Stimulated activated CD8-positive, alpha-beta memory T cell treated with anti-CD3 and anti-CD28 coated beads, Interleukin-2, amount 100 ng/mL, for 48 hours (primary cell): Measurements from ENCODE around the gene RERG.

Experiments
- DNase-seq, 2 donors: peaks; one replicate each; pipeline ENCODE4 v3.0.0-alpha.2; 2020; ENCODE audit warnings: low read depth in 2 of 2

RERG gene

DNA sequence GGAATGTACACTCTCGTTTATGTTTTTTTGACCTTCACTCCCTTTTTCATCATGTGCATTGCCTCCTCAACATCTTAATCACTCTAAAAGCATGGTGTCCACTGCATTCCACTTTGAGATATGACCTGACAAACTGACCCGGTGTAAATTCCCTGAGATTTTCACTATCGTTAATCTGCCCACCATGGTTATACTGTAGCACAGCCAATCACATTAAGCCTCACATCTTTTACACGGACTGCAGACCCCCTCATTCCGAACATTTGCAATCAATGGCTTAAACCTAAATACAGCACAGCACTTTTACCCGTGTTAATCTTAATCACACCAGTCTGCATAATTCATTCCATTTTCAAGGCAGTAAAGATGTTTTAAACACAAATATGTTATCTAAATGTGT lies 2.4 kb downstream of the RERG start:
- DNase-seq, result no peak

DNA sequence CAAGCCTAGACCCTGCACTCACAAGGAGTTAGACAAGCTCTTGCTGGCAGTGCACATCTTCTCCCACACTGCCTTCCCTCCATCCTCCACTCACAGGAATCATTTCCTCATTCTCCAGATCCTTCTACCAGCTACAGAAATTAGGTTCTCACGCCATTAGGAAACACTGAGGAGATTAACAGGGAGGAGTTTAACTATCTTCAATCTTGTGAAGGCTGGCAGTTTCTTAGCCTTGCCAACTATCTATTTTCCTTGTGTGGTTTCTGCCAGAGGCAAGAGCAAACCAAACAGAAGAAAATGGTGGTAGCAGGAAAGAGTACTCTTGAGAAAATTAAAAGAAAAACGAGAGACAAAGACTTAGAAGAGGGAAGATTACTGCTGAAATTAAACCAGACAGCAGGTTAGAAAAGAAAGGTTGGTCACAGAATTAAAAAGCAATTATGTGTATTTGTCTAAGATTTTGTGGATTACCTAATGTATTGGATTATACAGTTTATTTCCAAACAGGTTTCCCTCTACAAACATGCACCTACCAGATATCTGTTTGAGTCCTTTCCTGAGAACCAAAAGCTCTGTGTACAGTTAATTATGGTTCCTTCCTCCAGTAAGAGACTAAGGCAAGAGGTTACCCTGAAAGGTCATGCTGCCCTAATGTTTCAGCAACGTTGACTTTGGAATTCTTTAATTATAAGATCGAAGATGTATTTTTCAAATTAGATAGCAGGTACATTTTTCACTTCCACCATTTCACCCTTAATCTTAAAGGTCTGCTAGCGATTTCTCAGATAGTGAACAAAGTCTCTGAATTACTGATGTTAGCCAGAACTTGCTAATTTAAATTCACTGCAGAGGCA lies 5.0 kb downstream of the RERG start:
- DNase-seq, result no peak

DNA sequence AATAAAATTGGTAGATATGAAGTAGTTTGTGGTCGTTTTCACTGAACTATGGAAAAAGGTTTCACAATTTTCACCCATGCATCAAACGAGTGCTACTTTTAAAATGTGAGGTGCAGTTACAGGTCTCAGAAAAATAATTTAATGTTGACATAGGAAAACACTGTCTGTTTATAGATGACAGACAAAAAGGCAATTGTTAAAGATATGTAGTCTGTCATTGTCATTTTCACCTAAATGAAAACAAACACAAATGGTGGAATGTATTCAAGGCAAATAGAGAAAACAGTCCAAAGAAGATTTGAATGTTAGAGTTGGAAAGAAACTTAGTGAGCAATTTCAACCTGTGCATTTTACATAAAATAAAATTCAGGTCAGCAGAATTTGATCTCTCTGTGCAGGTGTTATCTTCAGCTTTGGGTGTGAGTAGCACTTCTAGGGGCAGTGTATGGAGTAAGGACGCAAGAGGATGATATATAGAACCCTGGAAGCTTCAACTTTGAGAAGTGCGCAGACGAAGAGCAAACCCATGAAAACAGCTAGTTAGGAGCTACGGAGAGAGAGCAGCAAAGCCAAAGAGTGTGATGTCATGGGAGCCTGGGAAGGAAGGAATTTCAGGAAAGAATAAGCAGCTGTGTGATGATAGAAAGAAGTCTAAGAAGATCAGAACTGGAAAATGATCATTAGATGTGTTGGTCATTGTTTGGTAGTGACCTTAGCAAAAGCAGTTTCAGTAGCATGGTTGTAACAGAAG lies 6.2 kb downstream of the RERG start:
- DNase-seq, result no peak

DNA sequence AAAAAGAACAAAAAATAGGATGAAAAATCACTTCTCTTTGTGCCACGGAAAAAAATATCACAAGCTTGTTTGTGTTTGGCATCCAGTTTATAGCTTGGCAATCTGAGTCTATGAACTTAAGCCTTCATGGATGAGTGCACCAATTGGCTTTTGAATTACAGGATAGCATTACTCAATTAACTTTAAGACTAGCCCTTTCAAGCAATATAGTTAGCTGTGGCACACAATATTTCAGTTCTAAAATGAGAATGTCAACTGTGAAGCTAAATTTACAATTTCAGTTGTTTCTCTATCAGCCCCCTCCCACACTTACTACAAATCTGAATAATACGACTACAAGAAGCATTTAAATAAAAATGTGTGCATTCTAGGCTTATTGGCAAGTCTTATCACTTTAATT lies 8.3 kb downstream of the RERG start:
- DNase-seq, result no peak

DNA sequence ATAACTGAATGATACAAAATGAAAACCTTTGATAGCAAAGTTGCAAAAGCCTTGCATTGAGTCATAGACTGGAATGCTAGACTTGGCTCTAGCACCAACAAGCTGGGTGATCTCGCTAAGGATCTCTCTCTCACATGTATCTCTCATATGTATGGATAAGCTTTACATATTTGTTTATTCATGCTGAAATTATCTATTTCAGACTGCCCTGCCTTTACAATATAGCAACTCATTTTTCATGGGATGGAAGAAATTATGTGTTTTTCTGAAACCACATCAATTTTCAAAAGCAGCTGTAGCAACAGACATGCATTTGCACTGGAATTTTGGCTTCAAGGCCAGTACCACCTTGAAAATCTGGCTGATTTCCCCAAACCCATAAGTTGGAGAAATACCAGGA lies 11.4 kb downstream of the RERG start:
- DNase-seq, result no peak

DNA sequence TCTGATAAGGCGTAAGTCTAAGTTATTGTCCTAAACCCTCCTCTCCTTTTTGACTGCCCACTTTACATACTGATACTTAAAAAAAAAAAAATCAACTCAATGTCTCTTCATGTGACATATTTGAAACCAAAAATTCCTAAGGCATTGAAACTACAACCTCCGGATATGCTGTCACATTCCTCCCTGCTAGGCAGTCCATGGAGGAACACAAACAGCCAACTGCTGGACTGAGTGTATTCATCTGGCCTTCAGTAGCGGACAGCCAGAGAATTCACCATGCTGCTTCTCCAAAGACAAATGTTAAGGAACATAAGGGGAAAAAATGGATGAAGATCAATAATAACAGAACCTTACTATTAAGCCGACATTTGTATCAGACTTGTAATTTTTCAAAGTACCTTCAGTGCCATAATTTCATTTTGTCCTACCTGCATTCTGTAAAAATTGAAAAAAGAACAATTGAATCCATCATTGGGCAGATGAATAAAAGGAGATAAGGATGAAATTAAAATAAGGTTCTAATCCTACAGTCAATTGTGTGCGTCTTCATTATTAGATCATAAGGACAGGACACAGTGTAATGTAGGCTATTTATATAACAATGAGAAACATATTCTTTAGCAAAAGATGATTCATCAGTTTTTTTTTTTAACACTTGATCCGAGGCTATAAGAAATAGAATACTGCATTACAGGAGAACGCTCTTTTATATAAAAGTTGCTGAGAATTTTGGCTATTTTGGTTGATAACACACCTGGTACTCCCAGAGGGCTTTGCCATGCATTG lies 12.2 kb downstream of the RERG start:
- no peak for DNase-seq

DNA sequence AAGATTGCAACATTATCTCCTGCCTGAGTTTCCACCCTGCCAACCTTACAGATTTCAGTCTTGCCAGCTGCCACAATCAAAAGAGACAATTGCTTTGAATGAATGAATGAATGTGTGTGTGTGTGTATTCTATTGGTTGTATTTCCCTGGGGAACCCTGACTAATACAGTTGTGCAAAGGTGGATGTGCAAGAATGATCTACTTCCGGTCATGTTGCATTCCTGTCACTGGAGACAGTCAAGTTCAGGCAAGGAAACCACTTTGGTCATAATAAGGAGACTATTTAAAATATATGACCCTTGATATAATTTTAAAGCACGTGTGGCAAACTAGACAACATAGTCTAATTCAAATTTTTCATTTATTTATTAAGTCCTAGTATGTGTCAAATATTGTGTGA lies 13.1 kb downstream of the RERG start:
- DNase-seq, result no peak

DNA sequence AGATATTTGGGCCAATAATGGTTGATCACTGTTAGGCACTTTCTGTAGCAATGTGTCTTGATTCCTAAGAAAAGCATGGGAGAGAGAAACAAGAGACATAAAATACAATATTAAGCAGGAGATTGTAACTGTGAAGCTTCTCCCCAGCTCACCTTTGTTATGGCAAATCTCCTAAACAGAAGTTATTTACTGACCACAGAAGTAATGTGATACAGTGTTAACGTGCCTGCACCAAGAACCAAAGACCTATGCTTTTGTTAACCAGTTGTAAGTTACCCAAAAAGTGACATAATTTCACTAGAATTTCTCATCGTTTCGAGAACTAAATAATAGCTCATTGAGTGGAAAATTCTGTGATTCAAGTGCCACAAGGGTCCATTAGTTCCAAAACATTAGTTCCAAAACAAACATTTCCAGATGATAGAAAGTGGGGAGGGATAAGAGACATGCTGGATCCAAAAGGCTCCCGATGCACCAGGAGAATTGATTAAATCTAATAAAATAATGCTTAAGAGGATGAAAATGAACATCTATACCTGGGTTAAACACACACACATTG lies 14.3 kb downstream of the RERG start:
- no peak for DNase-seq

DNA sequence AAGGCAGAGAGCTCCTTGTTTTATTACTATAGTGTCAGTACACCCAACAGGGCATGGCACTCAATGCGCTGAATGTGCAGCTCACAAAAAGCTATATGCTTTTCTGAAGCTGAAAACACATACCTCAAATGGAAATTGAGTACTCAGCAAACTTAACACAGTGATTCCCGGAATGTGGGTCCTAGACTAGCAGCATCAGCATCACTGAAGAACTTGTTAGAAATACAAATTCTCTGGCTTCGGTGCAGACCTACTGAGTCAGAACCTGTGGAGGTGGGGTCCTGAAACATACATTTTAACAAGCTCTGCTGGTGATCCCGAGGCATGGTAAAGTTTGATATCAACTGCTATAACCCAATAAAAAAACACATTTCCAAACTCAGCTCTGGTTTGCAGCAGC lies 14.9 kb downstream of the RERG start:
- no peak for DNase-seq

DNA sequence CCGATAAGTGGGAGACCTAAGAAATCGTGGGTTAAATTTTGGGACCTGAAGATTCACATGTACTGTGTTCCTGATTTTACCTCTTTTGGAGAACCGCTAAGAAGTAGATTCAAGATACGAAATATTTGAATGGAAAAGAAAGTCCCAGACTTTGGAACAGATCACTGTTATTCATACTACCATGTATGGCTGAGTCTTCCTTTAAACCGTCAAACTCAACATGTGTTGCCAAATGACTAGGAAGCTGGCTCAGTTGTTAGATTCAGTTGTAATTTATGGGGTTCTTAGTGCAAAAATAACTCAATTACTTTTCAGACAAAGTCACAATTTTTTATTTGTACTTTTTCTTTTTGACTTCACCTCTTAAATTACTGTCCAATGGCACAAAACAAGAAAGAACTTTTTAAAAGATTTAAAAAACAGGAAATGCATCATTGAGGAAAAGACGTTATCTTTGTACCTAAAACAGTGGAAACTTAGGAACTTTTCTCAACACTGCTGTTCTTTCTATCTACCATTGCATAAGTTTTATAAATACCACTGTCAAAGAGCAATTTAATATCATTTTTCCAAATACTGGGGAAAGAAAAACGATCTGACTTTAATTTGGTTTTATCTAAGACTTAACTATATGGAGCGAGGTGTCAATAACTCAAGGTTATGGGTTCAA lies 15.7 kb downstream of the RERG start:
- DNase-seq, result no peak

DNA sequence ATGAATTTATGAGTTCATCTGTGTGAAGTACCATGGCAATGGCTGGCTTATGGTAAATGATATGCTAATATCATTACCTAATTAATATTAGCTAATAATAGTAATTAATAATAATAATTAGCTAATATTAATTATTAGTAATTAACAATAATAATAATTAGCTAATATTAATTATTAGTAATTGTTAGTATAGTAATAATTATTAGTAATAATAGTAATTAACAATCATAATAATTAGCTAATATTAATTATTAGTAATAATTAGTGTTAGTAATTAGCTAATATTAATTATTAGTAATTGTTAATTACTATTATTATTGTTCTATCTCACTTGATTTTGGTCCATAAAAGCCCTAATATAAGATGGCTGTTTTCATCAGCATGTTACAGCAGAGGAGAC lies 19.8 kb downstream of the RERG start:
- no peak for DNase-seq

DNA sequence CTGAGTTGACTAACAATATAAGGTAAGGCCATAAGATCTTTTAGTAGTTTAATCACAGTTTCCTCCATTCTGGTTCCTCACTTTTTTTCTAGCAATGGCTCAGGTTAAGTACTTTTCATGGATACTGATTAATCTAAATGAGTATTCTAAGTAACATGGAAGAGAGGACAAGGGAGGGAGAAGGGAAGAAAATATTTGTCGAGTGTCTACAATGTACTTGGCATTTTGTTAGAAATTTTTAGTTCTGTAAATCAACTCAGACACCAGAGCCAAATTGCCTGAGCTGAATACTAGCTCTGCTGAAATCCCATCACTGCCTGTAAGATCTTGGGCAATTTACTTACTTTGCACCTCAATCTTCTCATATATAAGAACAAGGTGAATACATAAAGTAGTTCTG lies 20.2 kb downstream of the RERG start:
- DNase-seq, result no peak

DNA sequence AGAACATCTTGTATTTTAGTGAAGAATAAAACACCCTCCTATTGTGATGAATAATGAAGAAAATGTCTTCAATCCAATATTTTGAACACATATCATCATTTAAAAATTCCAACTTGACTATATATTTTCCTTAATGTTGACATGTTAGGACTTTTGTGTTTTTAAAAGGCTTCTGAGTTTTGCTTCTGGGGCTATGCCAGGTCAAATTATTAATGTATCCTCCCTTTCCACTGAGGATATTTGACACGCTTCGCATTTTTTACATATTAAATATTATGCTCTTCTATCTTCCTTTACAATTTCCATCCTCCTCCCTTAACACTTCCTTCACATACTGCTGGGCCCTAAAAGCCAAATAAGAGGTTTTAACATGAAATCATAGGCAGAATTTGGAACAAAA lies 20.6 kb downstream of the RERG start:
- DNase-seq, result no peak

DNA sequence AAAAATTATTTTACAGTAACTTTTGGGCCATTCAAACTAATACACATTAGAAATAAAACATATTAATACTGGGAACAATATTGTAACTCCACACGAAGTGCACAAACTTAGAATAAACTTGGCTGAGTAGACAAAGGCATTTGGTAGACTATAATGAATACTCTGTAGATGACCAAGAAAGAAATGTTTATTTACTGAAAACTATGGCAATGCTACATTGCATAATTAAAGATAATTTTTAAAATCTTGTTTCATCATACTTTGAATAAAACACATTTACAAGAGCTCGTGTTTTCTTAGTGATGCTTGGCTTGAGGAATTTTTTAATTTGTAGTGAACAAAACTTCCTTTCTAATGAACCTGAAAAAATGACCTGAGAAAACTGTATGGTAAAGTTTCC lies 21.3 kb downstream of the RERG start:
- no peak for DNase-seq

DNA sequence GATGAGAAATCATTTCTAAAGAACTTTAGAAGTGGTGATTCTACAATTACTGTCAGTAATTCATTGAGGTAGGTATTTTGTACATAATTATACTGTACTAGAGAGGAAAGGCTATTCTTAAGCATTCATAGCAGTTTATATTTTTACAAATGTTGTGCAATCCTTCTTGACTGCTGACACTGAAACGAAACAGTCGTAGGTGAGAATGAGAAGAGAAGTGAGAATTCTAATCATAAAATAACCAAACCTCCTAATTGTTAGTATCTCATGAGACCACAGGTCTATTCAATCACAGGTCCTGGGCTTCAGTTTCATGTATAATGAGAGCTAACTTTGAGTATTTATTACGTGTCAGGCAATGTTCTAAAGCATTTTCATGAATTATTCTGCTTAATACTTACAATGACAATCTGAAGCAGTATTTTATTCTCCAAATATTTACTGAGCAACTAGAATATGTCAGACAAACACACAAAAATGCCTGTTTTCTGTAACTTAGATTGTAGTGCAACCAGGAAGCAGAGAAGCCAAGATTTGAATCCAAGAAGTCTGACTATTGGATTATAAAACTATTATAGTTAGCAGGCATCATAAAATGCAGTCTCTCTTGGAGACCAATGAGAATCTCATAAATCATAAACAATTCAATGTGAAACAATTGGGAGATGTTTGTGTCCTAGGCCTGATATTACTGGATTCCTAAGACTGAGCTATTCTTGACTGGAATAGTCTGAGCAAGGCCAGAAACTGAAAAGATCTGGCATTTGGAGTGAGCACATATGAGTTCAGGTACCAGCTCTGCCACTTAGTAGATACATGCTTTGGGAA lies 24.3 kb downstream of the RERG start:
- DNase-seq, result no peak

DNA sequence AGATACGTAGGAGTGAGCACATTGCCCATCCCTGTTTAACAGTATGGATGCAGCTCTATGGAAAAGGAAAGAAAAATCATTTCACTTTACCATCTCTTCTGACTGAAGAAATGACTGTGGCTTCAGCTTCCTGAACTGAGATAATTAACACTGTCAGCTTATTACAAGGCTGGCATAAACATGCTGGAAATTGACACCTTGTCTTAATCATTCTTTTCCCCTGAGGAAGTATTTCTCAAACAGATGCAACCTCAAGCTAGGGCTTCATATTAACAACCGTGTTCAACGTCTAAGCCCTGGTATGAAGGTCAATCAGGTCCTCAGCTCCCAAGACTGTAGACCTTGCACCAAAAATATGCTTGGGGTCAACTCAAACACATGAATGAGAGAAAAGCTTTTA lies 25.0 kb downstream of the RERG start:
- no peak for DNase-seq

DNA sequence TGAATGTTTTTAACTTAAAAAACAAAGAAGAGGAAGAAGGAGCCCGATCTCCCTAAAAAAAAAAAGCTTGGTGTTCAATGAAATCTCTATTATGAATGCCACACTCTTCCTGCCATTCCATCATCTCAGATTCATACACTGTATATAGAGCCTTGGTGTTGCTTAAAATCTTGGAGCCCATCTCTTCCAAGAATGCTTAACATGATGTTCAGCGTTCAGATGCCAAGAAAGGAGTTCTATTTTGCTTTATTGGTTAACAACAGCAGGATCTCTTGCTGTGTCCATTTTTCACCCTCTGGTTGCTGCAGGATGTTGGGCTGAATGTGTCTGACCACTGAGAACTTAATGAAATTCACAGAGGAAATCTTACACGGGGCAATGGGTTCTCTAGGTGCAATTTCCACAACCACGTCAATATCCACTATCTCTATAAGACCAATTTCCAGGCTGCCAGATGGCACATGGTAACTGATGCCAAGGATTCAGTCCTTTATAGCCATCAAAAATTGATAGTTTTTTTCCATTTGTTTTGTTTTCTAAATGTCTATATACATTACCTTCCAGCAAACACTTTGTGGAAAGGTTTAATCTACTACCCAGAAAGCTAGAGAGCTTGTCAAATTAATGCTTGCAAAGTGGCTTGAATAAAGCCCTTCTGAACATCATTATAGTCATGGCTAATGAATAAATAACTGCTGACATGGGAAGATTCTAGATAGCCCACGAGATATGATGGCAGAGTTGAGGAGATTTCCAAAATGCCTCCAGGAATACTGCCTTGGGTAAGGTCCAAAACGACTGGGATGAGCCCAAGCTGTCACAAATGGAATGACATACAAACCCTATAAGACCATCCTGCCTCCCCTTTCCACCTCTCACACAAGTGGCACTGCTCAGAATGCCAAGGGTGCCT lies 26.5 kb downstream of the RERG start:
- no peak for DNase-seq

DNA sequence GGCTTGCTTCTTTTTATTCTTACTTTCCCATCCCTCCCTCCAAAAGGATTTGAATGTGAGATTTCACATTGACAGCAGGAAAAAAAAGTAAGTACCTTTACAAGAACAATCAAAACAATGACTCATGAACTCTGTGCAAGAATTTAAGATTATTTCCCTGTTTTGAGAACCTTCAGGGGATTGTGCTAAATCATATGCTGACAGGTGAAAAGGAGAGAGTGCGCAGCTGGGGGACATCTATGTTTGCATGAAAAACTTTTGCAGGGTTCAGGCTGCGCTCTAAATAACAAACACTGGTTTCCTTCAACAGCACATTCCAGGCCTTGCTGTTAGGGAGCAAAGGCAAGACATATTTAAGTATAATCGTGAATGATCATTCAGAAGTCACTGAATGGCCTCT lies 27.3 kb downstream of the RERG start:
- DNase-seq, result no peak

DNA sequence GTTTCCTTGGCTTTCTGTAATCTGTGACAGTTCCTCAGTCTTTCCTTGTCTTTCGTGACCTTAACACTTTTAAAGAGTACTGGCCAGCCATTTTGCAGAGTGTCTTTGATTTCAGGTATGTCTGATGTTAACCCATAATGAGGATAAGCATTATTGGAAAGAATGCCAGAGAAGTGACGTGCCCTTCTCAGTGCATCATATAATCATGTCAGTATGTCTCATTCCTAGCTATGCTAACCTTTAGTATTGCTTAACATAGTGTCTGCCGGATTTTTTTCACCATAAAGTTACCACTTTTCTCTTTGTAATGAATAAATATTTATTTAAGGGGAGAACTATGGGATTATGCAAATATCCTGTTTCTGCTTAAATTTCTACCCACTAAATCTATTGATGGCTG lies 28.5 kb downstream of the RERG start:
- no peak for DNase-seq

DNA sequence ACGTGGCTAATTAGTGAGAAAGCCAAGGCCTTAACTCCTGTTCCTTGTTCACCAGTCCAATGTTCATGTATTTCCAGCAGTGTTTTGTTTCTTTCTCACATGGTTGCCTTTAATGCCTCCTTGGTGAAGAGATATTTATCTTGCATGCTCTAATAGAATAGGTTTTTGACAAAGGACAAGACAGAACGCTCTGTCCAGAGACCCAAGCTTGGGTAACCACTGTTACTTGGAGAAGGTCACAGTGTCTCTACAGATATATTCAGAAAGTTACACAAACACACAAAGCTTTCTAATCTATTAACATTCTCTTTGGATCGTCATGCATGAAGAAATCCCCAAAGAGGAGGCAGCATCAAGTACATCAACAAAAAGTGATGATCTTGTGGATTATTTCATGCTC lies 33.1 kb downstream of the RERG start:
- DNase-seq, result no peak
